RCC 7860 (cell line): ENCODE data around the gene ZNF44.

Experiments used
- DNase-seq: peaks from one replicate; pipeline ENCODE4 v3.0.0-alpha.2; 2015; ENCODE audit warnings: low spot score
- FAIRE-seq: peaks from 2 replicates; lab custom pipeline; 2012; peaks lifted over from hg19 to GRCh38; lab: Jason Lieb, UNC

The ZNF44 gene

DNA sequence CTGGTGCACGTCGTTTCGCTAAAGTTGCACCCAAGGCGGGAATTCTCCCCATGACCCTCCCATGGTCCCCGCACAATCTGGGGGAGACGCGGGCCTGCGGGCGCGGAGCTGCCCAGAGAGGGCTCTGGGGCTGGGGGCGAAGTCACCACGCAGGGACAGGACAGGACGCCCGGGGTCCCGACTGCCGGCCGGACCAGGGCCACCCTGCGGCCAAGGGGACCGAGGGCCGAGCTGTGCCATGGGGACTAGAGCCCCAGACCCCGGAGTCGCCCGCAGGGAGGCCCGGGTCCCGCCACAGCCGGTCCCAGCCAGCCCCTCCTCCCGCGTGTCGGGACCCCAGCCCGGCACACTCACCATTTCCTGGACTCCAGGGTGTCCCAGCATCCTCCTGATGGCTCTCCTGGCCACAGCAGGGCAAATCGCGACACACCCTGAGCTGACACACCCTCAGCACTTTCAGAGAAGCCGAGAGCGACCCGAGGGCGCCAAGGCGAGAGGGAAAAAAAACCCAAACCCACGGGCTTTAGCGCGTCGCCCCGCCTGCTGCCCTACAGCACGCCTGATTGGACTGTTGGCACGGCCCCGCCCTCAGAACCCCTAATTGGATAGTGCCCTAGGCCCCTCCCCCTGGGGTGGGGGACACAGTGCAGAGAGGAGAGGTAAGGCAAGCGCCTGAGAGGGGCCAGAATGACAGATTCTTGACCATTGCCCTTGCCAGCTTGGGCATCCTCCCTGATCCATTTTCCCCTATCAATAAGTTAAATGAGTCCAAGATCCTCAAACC lies 28.6 kb downstream of the ZNF44 start:
- no peak for FAIRE-seq
- DNase-seq: no peak

DNA sequence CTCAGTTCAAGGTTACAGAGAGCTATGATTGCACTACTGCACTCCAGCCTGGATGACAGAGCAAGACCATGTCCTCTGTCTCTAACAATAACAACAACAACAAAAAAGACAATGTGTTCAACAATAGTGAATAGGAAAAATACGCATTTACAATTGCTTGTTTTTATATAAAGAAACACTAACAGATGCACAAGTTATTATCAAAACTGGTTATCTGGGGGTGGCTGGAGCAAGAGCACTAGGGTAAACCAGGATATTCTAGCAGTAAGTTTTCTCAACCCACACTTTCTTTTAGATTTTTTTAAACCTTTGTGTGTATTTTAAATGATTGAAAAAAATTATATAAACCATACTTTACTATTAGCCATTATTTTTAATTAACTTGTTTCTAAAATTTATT lies 33.1 kb downstream of the ZNF44 start:
- FAIRE-seq (no peak), DNase-seq (no peak)

DNA sequence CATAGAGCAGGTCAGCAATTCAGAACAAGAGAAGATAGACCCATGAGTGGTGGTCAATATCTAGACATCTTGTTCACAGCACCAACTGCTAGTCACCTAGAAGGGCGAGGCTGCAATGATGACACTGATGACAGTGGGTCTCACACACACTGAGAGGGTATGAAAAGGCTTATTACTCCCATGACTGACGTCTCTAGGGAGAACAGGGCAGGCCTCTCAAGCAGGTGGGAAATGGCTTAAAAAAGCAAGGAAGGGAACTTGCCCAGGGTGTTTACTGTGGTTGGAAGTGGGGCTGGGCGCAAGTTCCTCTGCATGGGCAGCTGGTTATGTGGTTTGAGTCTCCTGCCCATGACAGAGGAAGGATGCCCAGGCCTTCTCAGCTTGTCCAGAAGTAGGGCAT lies 33.8 kb downstream of the ZNF44 start:
- FAIRE-seq (no peak), DNase-seq (no peak)

DNA sequence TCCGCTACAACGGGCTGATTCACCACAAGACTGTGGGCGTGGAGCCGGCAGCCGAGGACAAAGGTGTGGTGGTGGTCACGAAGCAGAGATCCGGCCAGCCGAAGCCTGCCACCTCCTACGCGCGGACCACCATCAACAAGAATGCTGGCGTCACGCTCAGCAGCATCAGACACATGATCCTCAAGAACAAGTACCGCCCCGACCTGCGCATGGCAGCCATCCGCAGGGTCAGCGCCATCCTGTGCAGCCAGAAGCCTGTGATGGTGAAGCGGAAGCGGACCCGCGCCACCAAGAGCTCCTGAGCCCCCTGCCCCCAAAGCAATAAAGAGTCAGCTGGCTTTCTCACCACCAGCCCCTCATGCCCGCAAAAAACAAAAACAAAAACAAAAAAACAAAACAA lies 34.4 kb downstream of the ZNF44 start:
- DNase-seq: no peak
- FAIRE-seq: no peak

DNA sequence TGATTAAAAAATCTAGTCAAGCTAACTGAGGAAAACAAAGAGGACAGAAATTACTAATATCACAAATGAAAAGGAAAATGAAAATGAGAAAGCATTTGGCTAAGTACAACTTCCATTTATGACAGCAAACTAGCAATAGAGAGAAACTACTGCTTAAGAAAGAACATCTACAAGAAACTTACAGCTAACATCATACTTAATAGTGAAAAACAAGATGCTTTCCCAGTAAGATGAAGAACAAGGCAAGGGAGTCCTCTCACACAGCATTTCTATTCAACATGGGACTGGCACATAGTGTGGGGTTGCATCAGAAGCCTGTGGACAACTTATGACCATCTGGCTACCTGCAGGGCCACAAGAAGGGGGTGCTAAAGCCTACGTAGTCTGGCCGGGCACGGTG lies 39.3 kb downstream of the ZNF44 start:
- no peak for DNase-seq
- no peak for FAIRE-seq

DNA sequence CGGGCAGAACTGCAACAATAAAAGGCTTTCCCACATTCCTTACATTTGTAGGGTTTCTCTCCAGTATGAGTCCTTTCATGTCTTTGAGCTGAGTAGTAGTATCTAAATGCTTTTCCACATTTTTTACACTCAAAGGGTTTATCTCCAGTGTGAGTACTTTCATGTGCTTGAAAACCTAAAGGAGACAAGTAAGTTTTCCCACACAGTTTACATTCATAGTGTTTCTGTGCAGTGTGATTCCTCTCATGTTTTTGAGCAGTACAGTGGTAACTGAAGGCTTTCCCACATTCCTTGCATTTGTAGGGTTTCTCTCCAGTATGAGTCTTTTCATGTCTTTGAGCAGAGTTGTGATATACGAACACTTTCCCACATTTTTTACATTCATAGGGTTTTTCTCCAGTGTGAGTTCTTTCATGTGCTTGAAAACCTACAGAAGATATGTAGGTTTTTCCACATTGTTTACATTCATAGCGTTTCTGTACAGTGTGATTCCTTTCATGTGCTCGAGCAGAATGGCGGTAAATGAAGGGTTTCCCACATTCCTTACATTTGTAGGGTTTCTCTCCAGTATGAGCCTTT lies 47.0 kb downstream of the ZNF44 start:
- DNase-seq: no peak
- FAIRE-seq: no peak

DNA sequence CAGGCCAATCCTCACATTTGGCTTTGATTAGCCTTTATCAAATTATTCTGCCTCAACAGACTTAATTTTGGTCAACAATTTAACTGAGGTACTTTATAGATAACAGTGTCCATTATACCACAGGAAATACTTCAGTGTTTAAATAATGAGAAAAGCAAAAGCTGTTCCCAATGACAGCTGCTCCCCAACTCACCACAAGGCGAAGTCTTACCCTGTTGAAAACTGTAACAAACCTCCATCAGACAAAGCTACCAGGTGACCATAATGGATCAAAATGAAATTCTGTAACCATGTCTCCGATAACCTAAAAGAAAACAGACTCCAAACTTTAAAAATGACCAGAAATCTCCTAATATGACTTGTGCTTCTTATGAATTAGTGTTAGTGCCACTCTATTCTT lies 50.3 kb downstream of the ZNF44 start:
- FAIRE-seq (no peak), DNase-seq (no peak)

DNA sequence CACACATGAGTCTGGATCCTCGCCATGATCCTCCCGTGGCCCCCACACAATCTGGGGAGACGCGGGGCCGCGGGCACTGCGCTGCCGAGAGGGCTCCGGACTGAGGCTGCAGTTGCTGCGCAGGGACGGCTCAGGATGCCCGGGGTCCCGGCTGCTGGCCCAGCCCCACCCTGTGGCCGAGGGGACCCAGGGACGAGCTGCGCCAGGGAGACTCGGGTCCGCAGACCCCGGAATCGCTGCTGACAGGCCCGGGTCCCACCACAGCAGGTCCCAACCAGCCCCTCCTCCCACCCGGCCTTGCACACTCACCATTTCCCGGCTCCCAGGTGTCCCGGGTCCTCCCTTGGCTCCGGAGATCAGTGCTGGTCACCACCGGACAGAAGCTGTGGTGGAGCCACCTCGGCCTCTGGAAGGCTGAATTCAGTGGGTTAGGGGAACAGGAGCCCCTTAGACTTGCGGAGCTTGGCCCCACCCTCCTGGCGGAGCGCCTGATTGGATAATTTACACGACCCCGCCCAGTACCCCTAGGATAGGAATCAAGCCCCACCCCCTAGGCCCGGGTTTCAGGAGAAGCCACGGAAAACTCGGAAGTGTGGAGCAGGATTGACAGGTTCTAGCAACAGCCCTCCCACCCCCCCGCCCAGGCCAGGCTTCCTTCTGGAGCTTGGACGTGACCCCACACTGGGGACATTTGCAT lies 57.4 kb downstream of the ZNF44 start:
- DNase-seq (no peak), FAIRE-seq (no peak)

DNA sequence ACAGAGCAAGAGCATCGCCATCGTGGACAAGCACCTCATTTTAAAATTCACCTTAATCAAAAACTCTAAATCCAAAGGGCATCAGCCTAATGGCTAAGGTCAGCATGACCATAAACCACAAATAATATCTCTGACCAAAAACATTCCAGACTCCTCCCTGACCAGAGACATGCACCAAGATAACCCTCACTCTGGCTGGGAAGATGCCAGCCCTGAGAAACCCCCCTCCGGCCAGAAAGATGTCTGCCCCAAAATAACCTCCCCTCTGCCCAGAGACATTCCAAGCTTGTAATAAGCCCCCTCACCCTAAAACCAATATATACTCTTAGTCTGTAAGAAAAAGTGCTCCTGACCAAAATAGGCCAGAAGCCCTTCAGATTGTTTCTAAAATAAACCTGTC lies 61.7 kb downstream of the ZNF44 start:
- DNase-seq (no peak), FAIRE-seq (no peak)

DNA sequence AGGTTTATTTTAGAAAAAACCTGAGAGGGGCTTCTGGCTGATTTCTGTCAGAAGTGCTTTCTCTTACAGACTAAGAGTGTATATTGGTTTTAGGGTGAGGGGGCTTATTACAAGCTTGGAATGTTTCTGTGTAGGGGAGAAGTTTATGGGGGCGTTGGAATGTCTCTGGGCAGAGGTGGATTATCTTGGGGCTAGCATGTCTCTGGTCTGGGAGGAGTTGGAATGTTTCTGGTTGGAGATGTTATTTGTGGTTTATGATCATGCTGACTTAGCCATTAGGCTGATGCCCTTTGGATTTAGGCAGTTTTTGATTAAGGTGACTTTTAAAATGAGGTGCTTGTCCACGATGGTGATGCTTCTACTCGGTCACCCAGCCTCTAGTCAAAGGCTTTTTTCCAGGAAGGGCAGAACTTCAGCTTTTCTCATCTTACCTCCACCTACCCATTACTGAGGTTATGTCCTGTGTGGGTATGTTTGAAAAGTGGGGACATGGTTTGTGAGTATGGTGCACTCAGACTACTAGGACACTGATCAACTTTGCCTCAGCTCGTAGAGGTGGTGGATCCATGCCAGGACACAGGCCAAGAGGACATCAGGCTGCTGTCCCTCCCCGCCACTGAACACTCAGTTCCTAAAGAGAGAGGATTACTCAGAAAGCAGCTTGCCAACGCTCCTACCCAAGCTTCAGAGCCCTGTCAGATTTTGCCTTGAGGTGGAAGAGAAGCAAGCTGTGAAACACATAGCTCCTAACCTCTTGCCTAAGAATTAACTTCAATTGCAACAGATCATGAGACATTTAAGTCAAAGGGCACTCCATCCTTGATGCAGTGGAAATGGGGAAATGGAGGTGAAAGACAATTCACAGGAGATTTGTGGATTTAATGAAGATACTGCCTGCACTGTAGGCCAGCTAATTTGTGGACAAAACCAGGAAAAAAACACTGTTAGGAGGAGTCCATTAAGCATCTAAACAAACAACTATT lies 63.6 kb downstream of the ZNF44 start:
- FAIRE-seq (no peak), DNase-seq (no peak)

DNA sequence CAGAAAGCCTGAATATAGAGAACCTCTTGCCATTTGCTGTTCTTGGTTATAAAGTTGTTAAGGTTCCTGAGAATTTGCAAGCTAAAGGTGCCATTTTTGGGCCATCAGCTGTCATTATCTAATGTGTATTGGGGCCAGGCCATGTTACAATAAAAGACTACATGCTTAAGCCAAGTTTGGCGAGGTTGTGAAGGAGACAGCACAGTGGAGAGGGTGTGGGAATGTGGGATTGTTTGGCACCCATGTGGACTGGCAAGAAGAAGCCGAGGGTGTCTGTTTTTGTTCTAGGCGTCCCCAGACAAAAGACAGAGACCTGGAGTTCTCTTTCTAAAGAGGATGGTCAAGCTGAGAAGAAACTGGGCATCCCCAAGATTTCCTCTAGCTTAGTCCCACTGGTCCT lies 64.7 kb downstream of the ZNF44 start:
- FAIRE-seq: no peak
- no peak for DNase-seq

DNA sequence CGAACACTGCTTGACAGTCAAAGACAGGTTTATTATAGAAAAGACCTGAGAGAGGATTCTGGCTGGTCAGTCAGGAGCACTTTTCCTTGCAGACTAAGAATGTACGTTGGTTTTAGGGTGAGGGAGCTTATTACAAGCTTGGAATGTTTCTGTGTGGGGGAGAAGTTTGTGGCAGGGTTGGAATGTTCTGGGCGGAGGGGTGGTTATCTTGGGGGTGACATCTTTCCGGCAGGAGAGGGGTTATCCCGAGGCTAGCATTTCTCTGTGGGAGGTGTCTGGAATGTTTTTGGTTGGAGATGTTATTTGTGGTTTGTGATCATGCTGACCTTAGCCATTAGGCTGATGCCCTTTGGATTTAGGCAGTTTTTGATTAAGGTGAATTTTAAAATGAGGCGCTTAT lies 70.0 kb downstream of the ZNF44 start:
- no peak for DNase-seq
- no peak for FAIRE-seq

DNA sequence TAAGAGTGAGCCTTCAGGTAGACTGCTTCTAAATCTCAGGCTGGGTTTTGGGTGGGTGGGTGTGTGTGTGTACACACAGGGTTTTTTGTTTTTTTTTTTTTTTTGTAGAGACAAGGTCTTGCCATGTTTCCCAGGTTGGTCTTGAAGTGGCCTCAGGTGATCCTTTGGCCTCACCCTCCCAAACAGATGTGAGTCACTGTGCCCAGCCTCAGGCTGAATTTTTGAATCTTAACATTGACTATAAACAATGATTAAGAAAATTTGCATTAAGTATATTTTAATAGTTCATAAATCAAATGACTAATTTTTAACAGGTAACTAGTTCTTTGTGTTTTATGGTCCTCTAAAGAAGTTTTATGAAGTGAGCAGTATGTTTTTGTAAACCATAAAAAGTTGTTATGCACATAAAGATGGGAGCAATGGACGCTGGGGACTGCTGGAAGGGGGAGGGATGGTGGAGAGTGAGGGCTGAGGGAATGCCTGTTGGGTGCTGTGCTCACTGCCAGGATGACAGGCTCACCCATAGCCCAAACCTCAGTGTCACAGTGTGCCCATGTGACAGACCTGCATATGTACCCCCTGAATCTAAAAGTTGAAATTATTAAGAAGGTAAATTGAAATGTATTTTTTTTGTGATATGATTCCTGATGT lies 71.6 kb downstream of the ZNF44 start:
- DNase-seq (no peak), FAIRE-seq (no peak)
